Ovary (tissue), 3 donors: ENCODE results near the gene ATP8A1.

Source experiments
- CTCF ChIP-seq, 3 donors: fragments of 450-650 bp in 2 of 3; fragments of 200-600 bp in 1 of 3; IDR thresholded peaks; one replicate each; pipeline versions ENCODE4 v1.5.1 to v1.8.0; 2016 to 2022; ENCODE audit warnings: antibody characterized with exemption in 3 of 3, mild to moderate bottlenecking in 1 of 3
- POLR2A ChIP-seq: fragments of 450-650 bp; IDR thresholded peaks from one replicate; pipeline ENCODE4 v1.6.1; 2017; ENCODE audit warnings: antibody characterized with exemption, mild to moderate bottlenecking, moderate library complexity
- donor health status: DM: no; HTN: no; CAD: no.

- TF ChIP-seq CTCF (IDR thresholded peaks at IDR 0.05) = no peak
- TF ChIP-seq POLR2A = no peak
These were observed 3.0 kb downstream of the ATP8A1 start for GRCh38 chr4:42653626-42654560.
